NCI-H69 (cell line): ENCODE data around the gene GALNT14.

ENCODE experiments used
- DNase-seq: peaks from one replicate; lab custom pipeline; 2025; lab: John Stamatoyannopoulos, UW

GALNT14 gene

DNA sequence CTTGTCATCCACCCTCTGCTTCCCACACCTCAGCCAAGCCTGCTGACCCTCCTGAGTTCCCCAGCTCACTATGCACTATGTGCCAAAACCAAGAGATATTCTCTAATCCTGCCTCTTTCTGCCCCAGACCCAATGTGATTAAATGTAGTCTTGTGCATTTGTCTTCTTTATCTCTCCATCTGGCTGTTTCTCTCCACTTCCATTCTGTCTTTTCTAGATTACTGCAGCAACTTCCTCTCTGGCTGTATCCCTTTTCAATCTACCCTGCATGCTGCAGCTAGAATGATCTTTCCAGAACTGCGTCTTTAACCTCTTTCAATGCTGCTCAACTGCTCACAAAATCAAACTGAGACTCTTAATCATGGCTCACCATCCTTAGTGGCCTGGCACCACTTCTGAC is 164.1 kb downstream of the GALNT14 start:
- DNase-seq: no peak

DNA sequence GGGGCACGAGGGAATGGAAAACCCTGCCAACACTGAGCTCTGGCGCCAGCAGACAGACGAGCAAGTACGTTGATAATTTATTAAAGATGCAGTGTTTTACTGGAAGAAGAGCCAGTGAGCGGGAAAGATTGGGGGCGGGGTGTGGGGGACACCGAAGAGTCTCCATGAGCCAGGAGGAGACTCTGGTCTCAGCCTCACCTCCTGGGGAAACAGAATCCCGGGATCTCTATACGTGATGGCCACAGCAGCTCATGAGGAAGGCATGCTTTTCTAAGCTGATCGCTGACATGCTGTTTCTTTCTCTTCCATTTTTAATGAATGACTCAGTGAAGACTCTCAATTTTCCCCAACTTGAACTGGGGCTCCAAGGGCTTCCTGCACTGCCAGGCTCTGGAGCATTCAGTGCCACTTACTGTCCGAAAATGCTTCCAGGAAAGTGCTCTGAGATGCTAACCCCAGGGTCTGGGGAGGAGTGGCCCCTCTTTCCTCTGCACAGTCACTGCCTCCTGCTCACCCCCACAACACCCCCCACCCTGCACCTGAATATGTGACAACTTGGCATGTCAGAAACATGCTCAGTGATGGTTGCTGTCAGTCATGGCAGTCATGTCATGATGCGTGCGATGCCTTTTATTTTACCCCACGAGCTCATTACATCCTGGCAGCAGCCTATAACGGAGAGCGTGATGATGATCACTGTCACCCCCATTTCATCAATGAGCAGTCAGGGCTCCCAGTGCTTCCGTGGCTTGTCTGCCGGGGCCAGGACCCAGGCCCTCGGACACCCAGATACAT is 166.8 kb downstream of the GALNT14 start:
- no peak for DNase-seq

DNA sequence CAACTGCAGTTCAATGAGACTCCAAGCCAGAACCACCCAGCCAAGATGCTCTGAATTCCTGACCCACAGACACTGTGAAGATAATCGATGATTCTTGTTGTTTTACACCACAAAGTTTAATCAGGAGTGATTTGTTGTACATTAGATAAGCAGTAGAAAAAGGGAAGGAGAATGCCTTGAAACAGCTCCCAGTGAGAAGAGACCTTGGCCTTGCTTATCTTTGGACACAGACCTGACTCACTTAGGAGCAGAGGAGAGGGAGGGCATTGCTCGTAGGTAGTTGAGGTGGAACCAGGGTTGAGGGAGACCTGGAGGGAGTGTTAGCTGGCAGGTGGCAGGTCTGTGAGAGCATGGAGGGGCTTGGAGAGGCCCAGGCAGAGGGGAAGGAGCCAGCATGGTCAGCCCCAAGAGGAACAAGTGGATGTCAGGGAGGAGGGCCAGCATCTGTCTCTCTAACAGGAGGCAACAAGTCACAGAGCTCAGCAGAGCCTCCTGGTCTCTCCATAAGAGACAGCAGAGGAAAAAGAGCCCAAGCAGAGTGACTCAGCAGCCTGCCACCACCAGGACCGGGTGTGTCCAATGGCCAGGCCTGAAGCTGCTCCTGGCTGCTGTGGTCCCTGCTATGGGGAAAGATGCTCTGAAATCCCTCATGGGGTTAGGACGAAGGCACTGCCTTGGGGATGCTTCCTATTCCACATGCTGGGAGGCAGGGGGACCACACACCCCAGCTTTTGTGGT is 169.4 kb downstream of the GALNT14 start:
- DNase-seq: no peak

DNA sequence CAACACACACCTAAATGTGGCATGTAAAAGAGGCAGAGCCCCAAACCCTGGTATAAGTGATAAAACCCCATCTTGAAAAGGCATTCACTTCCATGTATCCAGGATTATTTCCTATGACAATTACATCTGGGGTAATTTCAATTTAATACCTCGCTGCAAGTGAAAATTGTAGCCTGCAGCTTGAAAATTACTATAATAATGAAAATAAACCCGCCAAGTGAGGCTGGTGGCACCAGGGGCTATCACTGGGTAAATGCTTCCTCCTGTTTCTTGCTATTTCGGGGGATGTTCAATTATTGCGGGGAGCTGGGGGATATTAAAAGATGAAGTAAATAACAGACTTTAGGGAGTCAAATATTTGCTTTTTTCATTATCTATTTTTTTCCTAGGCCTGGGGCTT is 171.5 kb downstream of the GALNT14 start:
- DNase-seq: no peak

DNA sequence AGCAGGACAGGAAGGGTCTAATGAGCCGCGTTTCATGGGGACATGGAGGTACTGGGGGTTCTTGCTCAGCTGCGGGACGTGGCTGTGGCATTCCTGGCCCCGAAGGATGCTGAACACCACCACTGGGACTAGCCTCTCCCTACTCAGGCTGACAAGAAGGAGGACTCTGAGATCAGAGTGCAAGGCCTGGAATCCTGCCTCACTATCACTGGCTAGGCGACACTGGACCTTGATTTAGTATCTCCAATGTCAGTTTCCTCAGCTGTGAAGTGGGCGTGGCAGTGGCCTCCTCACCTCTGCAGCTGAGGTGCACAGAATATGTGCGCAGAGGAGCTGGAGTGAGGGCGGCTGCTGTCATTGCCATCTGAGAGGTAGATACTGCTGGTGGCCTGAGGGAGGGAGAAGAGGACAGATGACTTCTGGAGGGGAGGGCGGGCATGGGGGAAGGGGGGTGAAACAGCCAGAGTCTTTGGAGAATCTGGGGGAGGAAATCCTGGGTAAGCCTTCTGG is 173.2 kb downstream of the GALNT14 start:
- DNase-seq: no peak

DNA sequence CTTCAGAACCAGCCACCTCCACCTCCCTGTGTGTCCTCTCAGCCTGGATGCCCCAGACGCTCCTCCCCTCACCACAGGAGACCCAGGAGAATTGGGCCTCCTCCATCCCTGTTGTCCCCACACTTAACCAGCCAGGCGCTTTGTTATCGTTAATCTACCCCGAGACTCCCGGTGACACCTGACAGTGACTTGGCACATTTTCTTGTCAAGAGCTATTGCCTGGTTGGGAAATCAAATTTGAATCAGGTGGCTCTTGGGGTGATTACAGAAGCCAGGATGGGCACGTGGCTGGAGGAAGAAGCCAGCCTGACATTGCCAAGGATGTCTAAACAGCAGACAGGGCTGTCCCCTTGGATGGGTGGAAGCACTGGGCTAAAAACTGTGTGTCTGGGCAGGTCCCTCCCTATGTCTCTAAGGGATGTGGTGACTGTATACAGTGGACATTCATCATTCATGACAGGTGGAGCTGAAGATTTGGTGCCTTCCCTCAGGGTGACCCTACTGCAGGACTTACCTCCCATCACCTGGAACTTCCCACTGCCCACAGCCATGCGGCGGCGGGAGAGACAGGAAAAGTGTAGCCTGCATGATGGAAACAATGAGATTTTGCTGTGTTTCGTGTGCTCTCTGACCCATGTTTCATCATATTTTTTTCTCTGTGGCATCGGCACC is 173.8 kb downstream of the GALNT14 start:
- DNase-seq: no peak

DNA sequence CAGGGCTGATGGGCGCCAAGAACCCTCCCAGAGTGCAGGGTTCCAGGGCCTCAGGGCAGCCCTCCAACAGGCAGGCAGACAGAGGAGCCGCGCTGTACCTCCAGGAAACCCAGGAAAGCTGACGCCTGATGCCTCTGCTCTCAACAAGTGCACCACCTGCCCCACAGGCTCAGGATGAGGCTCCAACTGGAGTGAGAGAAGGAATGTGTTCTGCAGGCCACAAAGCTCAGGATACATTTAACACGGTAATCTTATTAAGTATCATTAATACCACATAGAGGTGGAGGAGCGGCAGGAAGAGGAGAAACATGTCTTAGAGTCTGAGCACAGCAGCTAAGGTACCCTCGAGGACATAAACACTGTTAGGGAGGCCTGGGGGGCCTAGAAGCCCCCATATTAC is 175.1 kb downstream of the GALNT14 start:
- no peak for DNase-seq

DNA sequence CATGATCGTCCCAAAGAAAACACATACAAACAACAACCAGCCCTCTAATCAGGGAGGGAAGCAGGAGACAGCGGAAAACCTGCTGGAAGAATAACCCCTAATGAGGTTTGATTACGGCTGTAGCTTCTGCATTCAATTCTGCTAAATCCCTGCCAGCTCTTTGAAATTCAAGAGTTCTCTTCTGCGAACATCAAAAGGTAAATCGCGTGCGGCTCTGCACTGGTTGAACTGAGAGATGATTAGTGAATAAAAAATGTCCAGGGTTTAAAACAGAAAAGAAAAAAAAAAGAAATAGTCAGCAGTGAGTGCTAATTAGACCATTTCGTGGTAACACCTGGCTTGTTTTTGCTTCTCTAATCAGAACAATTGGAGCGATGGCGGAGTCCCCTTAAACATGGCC is 178.0 kb downstream of the GALNT14 start:
- no peak for DNase-seq

DNA sequence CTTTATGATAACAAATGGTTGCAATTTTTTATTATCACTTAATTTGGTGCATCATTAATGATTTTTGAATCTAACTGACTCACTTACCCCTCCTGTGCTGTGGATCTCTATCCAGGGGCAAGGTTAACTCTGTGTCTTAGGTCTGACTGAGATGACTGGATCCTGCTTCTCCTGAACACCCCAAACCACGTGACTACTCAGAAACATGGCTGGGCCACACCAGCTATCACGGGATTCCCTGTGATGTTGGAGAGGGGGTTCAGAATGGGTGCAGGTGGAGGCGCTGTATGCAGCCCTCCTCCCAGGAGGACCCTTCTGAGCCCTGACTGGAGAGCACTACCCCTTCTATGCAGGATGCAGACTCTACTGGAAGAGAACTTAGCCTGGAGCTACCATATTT is 178.6 kb downstream of the GALNT14 start:
- DNase-seq: no peak

DNA sequence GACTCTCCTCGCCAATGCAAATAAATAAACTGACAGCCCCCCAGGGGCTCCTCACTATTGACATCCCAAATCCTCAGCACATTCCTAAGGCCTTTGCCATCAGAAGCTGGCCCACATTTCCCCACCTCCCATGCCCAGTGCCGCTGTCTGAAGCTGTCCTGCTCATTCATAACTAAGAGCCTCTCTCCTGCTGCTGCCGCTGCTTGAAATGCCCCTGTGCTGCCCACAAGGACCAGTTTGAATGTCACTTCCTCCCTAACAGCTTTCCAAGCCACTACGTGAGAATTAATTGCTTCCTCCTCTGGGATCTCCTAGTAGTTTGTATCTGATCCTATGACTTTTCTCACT is 179.3 kb downstream of the GALNT14 start:
- DNase-seq: no peak

DNA sequence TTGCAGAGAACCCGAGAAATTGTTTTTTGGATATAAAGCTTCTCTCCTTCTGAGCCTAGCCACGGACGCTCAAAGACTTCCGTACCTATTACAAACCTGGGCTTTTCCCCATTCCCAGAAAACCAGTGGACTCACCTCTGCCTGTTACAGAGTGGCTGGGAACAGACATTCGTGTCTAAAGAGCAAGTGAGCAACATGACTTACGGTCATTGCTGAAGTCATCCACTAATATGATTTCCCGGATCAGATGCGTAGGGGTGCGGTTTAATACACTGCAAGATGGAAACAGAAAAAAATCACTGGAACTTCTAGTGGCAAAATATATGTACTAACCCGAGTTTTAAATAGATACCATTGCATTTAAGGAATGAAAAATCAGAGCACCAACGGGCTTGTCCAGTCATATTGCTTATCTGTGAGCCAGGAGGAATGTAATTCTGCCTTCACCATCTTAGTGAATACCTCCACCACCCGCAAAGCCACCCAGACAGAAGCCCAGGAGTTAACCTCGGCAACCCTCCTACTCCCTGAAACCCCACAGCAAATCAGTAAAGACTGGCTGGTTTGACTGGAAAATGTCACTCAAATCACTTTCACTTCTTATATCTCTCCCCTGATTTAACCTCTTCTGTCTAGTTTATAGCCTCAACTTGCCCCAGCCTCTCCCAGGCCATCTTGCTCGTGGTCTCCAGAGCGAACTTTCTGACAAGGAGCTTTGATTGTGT is 179.9 kb downstream of the GALNT14 start:
- no peak for DNase-seq

DNA sequence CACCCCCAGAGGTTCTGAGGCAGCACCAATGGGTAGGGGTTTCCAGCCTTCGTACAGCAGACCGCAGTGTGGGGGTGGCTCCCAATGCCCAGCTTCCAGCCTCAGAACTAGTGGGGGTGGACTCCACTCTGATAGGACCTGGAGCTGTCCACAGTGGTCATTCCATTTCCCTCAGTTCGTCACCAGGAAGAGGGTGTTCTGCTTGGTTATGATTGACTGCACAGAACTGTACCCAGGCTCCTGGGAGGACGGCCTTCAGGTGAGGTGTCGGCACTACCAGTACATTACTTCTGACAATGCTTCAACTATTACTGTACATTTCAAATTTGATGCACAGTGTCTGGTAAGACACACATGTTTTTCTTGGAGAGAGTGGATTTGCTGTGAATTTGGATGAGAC is 180.6 kb downstream of the GALNT14 start:
- DNase-seq: no peak

DNA sequence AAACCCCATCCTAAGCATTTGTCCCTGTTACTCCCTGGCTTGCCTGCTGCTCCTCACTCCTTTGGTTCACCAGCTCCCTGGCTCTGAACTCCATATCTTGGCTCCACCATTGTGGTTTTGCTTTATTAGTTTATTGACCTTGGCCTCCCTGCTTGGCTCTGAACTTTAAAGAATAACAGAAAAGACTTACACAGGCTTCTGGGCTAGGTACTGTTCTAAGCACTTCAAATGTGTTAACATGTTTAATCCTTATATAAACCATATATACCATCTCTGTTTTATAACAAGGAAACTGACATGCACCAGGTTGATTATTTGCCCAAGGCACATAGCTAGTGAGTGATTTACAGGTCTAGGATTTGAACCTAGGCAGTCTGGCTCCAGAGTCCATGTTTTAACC is 181.2 kb downstream of the GALNT14 start:
- no peak for DNase-seq

DNA sequence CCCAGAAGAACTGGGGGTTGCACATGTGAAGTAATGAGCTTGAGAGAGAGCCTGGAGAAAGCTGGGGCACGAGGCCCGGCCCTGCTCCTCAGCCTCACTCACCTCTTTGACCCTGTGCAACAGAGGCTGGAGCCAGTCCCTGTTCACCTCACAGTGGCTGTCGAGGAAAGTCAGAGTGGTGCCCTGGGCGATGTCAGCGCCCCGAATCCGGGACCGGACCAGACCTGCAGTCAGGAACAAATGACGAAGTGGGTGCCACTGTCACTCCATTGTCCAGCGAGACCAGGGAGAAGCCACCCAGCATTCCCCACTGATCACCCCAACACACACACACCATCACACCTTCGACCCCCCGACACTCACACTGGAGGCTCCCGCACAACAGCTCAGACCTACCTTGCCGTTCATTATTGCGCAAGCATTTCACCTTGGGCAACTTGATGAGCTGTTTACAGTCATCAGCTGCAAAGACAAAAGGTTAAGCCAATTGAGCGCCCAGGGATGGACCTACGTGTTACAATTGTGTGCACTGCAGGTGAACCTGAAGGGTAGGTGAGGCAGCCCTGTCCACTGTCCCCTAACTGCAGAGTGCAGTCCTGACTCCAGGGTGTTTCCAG is 182.6 kb downstream of the GALNT14 start:
- no peak for DNase-seq

DNA sequence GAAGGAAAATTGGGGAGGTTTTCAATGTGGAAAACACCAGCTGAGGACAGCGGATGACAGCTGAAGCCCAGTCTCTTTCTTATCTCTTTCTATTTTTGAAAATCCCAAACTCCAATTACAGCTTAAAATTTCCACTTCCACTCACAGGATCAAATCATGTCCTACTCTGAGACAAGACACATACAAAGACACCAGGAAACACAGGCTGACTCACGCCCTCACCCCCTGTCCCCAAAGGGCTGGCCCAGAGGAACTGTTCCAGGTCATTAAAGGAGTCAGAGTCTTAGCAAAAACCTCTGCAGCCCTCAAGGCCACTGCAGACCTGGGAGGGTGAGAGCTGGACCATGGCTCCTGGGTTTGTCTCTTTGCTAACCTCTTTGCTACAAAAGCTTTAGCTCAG is 187.9 kb downstream of the GALNT14 start:
- DNase-seq: no peak

DNA sequence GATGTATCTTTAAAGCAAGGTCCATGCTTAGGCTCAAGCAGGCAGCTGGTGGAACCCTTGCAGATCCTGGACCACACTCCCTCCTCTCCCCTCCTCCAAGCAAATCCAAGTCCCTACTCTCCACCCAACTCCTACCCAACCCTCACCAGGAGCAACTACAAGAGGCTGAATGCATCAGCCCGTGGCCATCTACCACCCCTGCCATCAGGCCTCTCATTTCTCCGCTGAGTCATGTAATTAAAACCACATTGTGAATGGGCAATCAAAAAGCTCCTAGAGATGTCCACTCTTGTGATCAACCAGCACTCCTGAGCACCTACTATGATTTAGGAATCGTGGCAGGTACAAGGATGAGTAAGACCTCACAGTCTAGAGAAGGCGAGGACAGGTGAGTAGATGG is 188.8 kb downstream of the GALNT14 start:
- no peak for DNase-seq

DNA sequence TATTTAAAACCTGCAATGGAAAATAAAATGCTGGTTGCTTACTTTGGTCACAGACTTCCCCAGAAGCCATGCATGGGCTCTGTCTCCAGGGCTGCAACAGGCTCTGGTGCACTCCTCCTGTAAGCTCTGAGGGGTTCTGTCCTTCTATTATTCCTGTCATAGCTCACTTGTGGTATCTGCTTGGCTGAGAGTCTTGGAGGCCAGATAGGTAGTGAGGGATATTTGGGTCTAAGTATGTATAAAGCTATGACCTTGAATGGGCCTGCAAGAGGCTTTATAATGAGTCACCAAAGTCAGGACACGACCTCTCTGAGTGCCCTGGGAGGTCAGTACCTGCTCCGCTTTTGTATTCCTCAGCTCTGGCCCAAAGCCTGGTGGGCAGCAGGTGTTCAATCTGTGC is 189.4 kb downstream of the GALNT14 start:
- DNase-seq: no peak

DNA sequence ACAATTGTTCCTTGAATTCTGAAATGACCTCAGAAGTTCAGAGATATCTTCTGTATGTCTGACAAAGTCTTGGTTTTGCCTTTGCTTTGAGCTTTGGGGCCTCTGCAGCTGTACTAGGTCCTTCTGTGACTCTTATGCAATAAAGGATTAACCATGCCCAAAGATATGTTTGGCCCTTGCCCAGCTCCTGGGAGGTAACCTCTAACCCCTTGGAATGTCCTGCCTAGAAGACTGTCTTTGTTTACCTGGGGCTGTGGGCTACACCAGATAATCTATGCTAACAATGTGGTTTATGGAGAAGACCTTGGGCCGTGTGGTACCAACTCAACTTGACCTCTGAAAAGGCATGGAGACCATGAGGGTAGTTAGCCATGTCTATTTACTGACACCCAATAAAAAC is 190.1 kb downstream of the GALNT14 start:
- no peak for DNase-seq

DNA sequence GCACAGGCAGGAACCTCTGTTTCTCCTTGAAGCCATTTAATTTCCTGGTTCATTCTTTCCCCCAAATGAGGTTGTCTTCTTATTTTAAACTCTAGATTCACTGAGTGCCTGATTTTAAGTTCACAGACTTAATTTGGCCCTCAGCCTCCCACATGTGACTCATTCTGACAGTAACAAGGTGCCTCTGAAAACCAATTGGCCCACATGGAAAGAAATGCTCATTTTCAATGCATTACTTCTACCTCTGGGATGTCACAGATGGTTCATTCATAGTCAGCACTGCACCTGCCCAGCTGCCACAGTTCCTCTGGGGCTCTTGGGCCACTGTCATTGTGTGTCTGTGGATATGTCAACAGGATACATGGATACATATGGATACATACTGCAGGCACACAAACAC is 190.6 kb downstream of the GALNT14 start:
- DNase-seq: no peak

DNA sequence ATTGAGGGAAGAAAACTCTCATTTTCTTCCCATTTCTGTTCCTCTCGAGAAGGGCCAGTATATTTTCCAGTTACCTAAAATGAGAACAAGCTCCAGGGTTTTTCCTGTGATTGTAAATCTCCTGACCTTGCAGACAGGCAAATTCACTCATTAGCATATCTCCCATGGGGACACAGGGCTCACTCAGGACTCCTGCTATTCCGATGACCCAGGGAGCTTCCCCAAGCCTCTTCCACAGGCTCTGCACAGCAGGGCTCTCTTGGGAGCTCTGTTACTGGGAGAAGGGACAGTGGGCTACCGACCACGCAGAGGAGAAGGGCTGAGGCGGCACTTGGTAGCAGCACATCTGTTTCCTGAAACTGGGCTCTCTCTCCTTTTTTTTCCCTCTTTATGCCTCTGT is 195.8 kb downstream of the GALNT14 start:
- DNase-seq: no peak

DNA sequence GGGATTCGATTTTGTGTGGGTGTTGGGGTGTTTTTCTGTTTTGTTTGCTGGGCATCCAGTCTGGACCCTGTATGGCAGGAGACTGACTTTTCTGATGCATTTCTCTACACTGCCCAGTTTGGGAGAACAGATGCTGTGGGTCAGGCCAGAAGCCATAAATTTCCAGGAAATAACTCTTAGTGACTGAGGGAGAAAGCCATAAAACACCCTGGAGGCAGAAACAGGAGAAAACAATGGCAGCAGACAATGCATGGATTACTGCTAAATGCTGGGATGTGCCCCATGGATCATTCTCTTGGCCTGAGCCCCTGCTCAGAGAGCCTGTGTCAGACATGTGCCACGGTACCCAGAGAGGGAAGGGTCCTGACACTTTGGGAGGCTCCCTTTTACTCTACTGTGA is 197.4 kb downstream of the GALNT14 start:
- no peak for DNase-seq

DNA sequence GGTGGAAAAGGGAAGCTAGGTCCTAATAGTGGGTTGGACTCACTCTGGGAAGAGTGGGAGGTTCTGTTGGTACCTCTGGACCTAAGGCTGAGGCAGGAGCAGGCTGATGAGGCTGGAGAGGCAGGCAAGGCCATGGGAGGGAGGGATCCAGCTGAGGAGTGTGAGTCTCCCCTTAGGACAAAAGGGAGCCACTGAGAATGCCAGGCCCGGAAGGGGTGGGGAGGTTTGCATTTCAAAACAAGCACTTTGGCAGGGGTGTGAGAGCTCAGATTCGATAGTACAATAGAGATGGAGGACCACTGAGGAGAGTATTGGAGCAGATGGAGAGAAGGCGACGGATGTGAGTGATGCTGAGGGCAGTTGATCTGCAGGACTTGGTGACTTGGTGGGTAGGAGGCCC is 198.9 kb downstream of the GALNT14 start:
- DNase-seq: no peak
